Esophagus squamous epithelium (tissue), 4 donors: ENCODE measurements around the gene RNF186.

Experiments used
- POLR2A ChIP-seq, 4 donors: fragments of 450-650 bp; IDR thresholded peaks; one replicate each; pipeline ENCODE4 v1.6.1; 2017; ENCODE audit warnings: antibody characterized with exemption in 4 of 4, mild to moderate bottlenecking in 4 of 4, moderate library complexity in 3 of 4
- TF ChIP-seq, protein P1 (sequence below), 6 experiments: fragments of 450-650 bp in 4 of 6; fragments of 200-600 bp in 2 of 6; sonication (generic) in 2 of 6; IDR thresholded peaks; one replicate each; pipeline ENCODE4 v1.5.1; 2016 to 2019; ENCODE audit warnings: antibody characterized with exemption in 6 of 6, mild to moderate bottlenecking in 4 of 6, moderate library complexity in 4 of 6

GRCh38 chr1:19794583-19794982 lies 20.5 kb downstream of the RNF186 start:
- no peak for TF ChIP-seq POLR2A (IDR thresholded peaks at IDR 0.05)
- TF ChIP-seq, protein P1, sequence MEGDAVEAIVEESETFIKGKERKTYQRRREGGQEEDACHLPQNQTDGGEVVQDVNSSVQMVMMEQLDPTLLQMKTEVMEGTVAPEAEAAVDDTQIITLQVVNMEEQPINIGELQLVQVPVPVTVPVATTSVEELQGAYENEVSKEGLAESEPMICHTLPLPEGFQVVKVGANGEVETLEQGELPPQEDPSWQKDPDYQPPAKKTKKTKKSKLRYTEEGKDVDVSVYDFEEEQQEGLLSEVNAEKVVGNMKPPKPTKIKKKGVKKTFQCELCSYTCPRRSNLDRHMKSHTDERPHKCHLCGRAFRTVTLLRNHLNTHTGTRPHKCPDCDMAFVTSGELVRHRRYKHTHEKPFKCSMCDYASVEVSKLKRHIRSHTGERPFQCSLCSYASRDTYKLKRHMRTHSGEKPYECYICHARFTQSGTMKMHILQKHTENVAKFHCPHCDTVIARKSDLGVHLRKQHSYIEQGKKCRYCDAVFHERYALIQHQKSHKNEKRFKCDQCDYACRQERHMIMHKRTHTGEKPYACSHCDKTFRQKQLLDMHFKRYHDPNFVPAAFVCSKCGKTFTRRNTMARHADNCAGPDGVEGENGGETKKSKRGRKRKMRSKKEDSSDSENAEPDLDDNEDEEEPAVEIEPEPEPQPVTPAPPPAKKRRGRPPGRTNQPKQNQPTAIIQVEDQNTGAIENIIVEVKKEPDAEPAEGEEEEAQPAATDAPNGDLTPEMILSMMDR (IDR thresholded peaks at IDR 0.05) = no peak
